ENCODE data around the gene GRID1.

GRID1 gene

DNA sequence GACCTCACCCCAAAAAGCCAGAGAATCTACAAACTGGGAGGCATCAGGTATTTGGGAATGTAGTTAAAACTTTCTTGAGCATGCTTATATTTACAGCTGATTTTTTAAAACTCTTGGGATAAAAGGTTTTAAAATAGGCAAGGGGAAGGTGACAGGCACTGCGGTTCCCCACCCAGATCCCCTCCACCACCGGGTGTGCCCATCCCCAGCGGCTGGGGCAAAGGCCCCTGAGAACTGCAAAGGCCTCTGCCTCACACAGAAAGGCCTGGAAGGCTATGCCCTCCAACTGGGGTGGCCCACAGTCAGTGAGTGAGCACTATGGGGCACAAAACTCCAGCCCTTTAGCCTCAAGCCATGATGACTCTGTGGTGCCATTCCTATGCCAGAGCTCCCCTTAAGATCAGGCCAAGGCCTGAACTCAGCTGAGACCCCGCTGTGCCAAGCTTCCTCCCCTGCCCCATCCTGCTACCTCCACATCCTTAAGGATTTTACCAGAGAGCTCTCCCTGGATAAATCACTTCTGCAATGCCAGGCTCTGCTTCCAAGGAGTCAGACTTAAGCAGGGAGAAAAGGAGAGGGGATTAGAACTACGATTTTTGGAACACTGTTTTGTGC lies 299.1 kb downstream of the GRID1 start:
- H3K4me3 ChIP-seq (ENCODE audit: control insufficient read depth, low read depth, low read length): no peak overlapping the region
- TF ChIP-seq, protein P1, sequence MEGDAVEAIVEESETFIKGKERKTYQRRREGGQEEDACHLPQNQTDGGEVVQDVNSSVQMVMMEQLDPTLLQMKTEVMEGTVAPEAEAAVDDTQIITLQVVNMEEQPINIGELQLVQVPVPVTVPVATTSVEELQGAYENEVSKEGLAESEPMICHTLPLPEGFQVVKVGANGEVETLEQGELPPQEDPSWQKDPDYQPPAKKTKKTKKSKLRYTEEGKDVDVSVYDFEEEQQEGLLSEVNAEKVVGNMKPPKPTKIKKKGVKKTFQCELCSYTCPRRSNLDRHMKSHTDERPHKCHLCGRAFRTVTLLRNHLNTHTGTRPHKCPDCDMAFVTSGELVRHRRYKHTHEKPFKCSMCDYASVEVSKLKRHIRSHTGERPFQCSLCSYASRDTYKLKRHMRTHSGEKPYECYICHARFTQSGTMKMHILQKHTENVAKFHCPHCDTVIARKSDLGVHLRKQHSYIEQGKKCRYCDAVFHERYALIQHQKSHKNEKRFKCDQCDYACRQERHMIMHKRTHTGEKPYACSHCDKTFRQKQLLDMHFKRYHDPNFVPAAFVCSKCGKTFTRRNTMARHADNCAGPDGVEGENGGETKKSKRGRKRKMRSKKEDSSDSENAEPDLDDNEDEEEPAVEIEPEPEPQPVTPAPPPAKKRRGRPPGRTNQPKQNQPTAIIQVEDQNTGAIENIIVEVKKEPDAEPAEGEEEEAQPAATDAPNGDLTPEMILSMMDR (conservative IDR thresholded peaks at IDR 0.05; ENCODE audit: control insufficient read depth, insufficient read depth, low read depth, low read length): no peak
- DNase-seq (ENCODE audit: low read depth): no peak

DNA sequence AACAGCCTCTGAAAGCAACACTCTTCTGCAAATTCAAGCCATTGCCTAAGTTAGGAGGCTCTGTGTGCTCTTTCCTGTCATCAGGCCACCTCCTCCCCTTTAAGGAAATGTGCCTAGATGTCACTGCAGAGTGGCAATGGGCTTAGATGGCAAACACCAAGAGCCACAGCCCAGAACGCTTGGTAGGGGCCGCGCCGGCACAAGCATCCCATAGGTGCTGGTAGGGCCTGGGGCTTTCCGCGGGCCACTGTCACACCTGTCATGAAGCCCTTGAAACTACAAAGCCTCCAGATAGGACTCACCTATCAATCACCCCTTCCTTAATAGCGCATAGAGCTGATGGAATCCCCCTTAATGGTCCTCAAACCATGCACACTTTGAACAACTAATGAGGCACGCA lies 299.9 kb downstream of the GRID1 start:
- no peak overlapping the region for H3K4me3 ChIP-seq (ENCODE audit: control insufficient read depth, low read depth, low read length)
- DNase-seq (ENCODE audit: low read depth): no peak
- TF ChIP-seq, protein P1 (conservative IDR thresholded peaks at IDR 0.05; ENCODE audit: control insufficient read depth, insufficient read depth, low read depth, low read length): no peak

DNA sequence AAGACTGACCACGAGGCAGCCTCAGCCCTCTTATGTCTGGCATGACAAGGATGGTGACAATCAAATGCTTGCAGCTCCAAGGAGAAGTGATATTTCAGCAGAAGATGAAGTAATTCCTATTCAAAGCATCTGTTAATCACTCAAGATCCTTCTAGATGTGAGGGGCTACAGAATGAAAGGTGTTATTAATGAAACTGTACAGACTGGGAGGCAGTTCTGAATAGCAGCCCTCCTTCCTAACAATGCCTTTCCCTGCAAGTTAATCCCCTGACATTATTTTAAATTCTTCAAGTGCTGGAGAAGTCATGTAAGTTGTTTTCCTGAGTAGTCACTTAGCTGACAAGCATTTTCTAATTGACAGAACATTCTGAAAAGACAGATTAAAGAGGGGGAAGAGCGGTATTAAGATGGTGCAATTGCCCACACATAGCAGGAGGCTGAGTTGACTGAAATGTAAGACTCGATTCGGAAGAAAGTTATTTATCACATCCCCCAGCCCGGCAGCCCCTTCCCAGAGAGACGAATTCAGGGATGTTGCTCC lies 300.8 kb downstream of the GRID1 start:
- no peak for DNase-seq (ENCODE audit: low read depth)
- H3K4me3 ChIP-seq (ENCODE audit: control insufficient read depth, low read depth, low read length): no peak overlapping the region
- TF ChIP-seq, protein P1 (conservative IDR thresholded peaks at IDR 0.05; ENCODE audit: control insufficient read depth, insufficient read depth, low read depth, low read length): no peak

GRCh38 chr10:86064931-86065662 lies 301.5 kb downstream of the GRID1 start:
- DNase-seq (ENCODE audit: low read depth): no peak
- TF ChIP-seq, protein P1 (conservative IDR thresholded peaks at IDR 0.05; ENCODE audit: control insufficient read depth, insufficient read depth, low read depth, low read length): no peak
- no peak overlapping the region for H3K4me3 ChIP-seq (ENCODE audit: control insufficient read depth, low read depth, low read length)

DNA sequence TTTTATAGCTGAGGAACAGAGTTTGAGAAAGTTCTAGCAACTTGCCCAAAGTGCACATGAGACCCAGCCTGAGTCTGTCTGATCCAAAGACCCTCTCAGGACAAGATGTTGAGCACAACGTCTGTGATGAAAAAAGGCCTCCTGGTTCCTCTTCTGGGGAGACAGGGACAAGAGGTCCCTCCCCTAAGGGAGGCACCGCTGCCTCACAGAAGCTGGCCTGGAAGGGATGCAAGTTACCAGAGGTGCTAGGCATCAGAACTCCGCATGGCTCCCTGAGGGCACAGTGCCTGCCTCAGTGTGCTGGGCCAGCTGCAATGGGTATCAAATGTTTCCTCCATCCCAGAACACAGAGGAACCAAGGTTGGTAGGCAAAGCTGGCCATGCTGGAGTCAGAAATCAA lies 302.4 kb downstream of the GRID1 start:
- H3K4me3 ChIP-seq (ENCODE audit: control insufficient read depth, low read depth, low read length): no peak overlapping the region
- no peak for DNase-seq (ENCODE audit: low read depth)
- TF ChIP-seq, protein P1 (conservative IDR thresholded peaks at IDR 0.05; ENCODE audit: control insufficient read depth, insufficient read depth, low read depth, low read length): no peak

DNA sequence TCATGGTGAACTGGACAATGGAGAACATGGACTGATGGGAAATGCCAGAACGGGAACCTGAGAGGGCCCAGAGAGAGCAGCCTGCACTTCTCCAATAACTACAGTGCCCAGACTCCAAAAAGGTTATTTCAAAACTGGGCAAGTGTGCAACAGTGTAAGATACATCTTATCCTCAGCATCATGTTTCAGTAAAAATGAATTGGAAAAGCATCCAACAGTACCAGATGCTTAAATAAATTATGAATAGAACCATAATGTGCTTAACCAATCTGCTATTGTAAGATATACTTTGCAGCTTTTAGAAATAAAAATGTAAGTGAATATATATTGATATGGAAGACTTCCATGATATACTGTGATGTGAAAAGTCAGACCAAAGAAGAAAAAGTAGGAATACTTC lies 303.3 kb downstream of the GRID1 start:
- DNase-seq (ENCODE audit: low read depth): no peak
- TF ChIP-seq, protein P1 (conservative IDR thresholded peaks at IDR 0.05; ENCODE audit: control insufficient read depth, insufficient read depth, low read depth, low read length): no peak
- no peak overlapping the region for H3K4me3 ChIP-seq (ENCODE audit: control insufficient read depth, low read depth, low read length)

Data from fibroblast of mammary gland (primary cell).